ENCODE measurements around the gene ARID3A.

ARID3A gene

GRCh38 chr19:932648-933552 is 7.1 kb downstream of the ARID3A start:
- no peak for DNase-seq

- DNase-seq, result no peak
Measured at GRCh38 chr19:933553-933882, 7.7 kb downstream of the ARID3A start.

- no peak for DNase-seq
Measured at GRCh38 chr19:934197-934840, 8.5 kb downstream of the ARID3A start.

- DNase-seq, result peak; percentile 90
Measured at GRCh38 chr19:934865-935479, 9.1 kb downstream of the ARID3A start.

GRCh38 chr19:936175-936546 is 10.3 kb downstream of the ARID3A start:
- DNase-seq, result no peak

- no peak for DNase-seq
Measured at GRCh38 chr19:937259-937694, 11.4 kb downstream of the ARID3A start.

- no peak for DNase-seq
Measured at GRCh38 chr19:938233-938923, 12.5 kb downstream of the ARID3A start.

- no peak for DNase-seq
Measured at GRCh38 chr19:939439-939838, 13.6 kb downstream of the ARID3A start.

- DNase-seq, result no peak
Measured at GRCh38 chr19:939922-940321, 14.1 kb downstream of the ARID3A start.

- DNase-seq, result peak; percentile 78
Measured at GRCh38 chr19:940591-941291, 14.9 kb downstream of the ARID3A start.

GRCh38 chr19:941292-942132 is 15.7 kb downstream of the ARID3A start:
- no peak for DNase-seq

GRCh38 chr19:942133-942645 is 16.4 kb downstream of the ARID3A start:
- no peak for DNase-seq

- no peak for DNase-seq
Measured at GRCh38 chr19:943551-944170, 17.8 kb downstream of the ARID3A start.

GRCh38 chr19:944171-944567 is 18.3 kb downstream of the ARID3A start:
- DNase-seq, result no peak

- no peak for DNase-seq
Measured at GRCh38 chr19:944663-945241, 18.9 kb downstream of the ARID3A start.

- DNase-seq, result no peak
Measured at GRCh38 chr19:945401-946252, 19.8 kb downstream of the ARID3A start.

GRCh38 chr19:947090-947706 is 21.4 kb downstream of the ARID3A start:
- no peak for DNase-seq

GRCh38 chr19:947707-948539 is 22.1 kb downstream of the ARID3A start:
- DNase-seq, result no peak

Measured in NCI-H2029 (cell line).